Stimulated activated CD4-positive, alpha-beta T cell treated with anti-CD3 and anti-CD28 coated beads, TNF-alpha, amount 100 ng/mL, for 48 hours (primary cell): ENCODE results near the gene RASAL1.
A peak's percentile ranks its signal among the peaks of the same experiment; 100 is the strongest.
"Not testable (repeated sequence)": the region's sequence is repeated elsewhere in the genome, so short reads cannot be mapped to it uniquely, and the experiment has no call there.

Experiments
- DNase-seq, 3 donors: peaks; one replicate each; pipeline ENCODE4 v3.0.0-alpha.2; 2020; ENCODE audit warnings: low read depth in 3 of 3

The RASAL1 gene

DNA sequence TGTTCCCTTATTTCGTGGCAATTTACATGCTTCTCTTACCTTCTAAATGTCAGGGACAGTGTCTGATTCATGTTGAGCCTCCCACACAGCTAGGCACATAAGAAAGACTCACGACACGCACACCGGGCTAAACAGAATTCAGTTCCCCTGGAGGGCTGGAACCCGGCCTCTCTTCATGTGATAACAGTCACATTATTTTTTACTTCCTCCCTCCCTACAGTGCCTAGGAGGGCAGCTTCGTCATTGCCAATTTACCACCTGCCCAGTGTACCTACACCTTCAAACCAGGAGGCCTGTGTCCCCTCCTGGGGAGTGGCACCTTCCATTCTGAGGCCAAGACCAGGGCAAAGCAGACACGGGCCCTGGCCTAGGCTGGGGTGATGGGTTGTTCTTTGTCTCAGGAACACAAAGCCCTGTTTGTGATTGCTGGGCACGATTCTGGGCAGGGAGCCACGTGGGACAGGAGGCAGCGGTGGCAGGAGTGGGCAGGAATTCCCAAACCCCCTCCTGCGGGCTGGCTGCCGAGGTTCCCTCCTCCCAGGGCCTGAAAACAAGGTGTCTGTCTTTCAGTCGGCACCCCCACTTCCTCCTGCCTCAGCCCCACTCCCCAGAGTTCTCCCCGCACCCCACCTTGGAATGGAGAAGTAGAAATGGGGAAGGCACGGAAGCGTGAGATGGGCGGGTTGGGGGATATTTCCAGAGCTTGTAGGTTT is 6.8 kb upstream of the RASAL1 start:
- peak in 2 of 3 donors; percentile 21 to 33 for DNase-seq

DNA sequence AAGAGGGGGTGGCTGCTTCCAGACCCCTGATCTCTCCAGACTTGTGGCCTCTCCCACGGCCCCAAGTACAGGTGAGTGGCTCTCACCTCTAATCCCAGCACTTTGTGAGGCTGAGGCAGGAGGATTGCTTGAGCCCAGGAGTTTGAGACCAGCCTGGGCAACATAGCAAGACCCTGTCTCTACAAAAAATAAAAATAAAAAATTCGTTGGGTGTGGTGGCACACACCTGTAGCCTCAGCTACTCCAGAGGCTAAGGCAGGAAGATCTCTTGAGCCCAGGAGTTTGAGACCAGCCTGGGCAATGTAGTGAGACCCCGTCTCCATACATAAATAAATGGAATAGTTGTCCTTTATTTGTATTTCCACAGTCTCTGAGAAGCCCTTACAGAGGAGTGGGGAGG is 6.2 kb upstream of the RASAL1 start:
- DNase-seq, result not testable (repeated sequence)

GRCh38 chr12:113140706-113141105 is 5.1 kb upstream of the RASAL1 start:
- no peak for DNase-seq

DNA sequence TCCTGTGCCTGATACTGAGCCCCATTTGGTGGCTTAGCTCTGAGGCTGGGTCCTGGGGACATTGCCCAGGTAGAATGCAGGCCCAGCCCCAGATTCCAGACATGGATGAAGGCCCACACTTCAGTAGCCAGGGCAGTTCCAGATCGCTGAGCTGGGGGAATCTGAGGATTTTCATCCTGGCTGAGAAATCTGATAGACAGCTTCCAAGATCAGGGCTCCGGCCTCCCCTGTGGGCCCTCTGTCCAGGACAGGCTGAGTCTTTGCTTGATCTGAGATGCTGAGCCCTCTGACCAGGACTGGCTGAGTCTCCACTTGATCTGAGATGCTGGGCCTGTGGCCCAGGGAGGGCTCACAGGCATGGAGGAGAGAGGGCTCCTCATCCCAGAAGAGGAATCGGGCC is 3.3 kb upstream of the RASAL1 start:
- no peak for DNase-seq

DNA sequence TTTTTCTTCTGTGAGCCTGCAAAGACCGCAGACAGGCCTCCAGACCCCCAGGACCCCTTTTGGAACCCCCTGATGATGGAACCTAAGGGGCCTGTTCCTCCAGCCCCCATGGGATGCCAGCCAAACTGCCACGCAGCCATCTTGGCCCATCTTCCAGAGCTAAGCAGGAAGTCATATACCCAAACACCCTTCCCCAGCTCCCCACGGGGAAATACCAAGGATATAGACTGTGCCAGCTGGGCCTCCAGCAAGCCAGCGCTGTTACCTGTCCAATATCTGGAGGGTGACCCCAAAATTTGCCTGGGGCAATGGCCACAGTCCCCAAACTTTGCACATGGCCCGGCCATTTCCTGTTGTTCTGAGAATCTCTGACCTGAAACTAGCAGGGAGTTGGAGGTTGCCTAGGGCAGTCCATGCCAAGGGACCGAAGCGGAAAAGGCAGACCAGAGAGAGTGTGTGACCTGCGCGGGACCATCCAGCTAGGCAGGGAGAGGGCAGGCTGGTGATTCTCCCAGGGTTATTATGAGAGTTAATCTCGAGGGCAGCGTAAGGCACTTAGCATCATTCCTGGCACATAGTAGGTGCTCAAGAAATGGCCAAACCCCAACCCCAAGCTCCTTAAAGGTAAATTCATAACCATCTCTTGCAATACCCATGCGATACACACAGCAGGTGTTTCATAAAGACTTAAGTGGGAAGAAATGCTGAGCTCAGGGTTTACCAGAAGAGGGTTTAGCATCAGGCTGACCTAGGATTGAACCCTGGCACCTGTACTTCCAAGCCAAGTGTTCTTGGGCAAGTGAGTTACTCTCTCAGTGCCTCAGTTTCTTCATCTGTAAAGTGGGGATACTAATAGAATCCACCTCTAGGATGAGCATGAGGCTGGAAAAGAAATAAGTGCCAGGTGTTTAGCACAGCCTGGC is 2.6 kb upstream of the RASAL1 start:
- no peak for DNase-seq

GRCh38 chr12:113136990-113137511 is 1.5 kb upstream of the RASAL1 start:
- DNase-seq, result no peak

DNA sequence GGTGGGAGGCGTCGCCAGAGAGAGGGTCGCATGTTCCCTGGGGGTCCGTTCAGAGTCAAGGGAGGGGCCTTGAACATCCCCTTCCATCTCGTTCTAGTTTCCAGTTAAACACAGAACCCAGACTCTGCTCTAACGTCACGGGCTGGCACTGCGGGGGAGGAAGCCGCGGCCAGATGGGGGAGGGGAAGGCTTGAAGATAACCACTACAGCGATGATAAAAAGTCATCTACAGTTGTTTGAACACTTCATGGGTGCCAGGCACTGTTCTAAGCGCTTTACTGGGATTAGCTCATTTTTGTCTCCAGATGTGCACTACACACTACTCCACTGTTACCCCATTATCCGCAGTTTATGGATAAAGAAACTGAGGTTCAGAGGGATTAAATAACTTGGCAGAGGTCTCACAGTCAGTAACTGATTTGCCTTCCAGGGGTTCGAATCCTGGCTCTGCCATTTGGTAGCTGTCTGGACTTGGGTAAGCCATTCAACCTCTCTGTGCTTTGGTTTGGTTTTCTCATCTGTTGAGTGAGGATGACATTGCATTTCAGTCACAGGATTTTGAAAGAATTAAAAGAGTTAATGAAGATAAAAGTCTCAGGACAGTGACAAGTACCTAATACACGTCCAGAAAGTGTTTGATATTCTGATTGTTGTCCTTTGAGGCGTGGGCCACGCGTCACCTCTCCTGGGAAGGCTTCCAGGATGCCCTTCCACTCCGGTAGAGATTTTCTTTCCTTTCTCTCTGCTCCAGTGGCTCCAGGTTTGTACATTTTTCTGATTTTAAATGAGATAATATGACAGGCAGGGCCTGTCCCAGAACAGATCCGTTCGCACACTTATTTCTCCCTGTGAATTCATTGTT is 798 bp upstream of the RASAL1 start:
- peak; percentile 36 to 76 (median 66) for DNase-seq

DNA sequence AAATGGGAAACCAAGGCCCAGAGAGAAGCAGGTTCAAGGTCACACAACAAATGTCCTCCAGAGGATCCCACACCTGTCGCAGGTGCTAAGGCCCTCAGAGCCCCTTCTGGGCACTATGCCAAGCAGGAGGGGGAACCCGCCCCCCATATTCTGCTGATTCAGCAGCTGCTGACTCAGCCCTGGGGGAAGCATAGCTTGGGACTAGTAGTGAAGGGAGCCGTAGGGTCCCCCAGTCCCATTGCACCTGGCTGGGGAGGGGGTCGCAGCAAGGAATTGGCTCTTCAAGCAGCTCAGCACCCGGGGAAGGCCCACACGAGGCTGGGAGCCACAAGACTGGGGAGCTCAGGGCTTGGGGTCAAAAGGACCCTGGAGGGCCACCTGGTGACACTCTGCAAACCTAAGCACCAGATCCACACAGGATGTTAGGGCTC is 1.0 kb downstream of the RASAL1 start:
- DNase-seq, result no peak

DNA sequence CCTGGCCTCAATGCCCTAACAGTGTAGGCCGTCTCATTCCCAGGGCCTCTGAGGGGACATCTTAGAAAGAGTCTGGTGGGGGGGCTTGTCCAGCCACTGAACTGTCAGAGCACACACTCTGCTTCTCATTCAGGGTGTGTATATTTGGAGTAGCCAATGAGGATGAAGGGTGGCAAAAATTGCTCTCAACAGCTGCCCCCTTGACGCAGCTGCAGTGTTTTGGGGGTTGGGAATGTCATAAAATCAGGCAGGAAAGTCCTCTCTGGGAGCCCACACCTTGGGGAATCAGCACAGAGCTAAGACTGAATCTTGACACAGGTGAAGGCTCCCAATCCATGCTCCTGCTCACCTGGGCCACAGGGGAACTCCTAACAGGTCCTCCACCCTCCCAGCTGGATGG is 1.5 kb downstream of the RASAL1 start:
- no peak for DNase-seq

DNA sequence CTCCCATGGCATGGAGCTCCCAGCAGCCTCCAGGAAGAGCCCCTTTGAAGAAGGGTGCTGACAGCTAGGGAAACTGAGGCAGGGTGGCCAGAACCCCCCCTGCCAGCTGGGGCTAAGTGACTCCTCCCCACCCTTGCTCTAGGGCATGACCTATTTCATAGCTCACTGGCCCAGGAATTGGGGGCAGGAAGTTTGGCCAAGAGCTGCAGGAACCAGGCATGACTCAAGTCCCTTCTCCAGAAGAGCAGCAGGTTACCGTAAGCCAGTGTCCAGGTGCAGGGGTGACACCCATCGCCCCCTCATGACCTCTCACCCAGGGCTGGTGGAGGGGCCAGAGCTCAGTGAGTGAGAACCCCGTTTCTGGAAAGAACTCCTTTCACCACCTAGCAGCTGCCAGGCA is 1.9 kb downstream of the RASAL1 start:
- no peak for DNase-seq

GRCh38 chr12:113133036-113133435 is 2.5 kb downstream of the RASAL1 start:
- no peak for DNase-seq

GRCh38 chr12:113131556-113131955 is 4.0 kb downstream of the RASAL1 start:
- DNase-seq, result no peak

DNA sequence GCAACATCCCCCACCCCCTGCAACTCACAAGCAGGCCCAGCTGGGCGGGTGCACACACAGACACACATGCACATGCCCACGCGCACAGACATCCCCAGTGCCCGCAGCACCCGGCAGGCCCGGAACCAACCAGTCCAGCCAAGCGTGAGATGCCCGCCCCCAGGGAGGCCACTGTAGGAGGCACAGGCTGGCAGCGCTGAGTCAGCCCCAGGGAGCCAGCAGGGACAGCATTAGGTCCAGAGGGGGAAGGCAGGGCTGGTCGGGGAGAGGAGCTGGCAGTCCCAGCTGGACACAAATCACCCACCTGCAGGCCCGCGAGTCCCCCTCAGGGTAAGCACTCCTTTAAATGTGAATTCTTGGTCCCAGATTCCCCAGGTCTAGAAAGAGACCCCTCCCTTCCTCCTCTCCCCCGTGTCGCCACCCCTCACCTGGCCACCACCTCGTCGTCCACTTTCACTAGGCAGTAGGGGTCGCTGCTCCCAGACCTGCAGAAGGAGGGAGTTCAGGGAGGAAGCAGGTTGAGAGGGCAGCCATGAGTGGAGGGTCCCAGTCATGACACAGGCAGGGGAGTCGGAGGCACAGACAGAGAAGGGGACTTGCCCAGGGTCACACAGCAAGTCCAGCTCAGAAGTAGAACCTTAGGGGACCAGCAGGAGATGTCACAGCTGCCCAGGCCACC is 5.0 kb downstream of the RASAL1 start:
- DNase-seq, result no peak

DNA sequence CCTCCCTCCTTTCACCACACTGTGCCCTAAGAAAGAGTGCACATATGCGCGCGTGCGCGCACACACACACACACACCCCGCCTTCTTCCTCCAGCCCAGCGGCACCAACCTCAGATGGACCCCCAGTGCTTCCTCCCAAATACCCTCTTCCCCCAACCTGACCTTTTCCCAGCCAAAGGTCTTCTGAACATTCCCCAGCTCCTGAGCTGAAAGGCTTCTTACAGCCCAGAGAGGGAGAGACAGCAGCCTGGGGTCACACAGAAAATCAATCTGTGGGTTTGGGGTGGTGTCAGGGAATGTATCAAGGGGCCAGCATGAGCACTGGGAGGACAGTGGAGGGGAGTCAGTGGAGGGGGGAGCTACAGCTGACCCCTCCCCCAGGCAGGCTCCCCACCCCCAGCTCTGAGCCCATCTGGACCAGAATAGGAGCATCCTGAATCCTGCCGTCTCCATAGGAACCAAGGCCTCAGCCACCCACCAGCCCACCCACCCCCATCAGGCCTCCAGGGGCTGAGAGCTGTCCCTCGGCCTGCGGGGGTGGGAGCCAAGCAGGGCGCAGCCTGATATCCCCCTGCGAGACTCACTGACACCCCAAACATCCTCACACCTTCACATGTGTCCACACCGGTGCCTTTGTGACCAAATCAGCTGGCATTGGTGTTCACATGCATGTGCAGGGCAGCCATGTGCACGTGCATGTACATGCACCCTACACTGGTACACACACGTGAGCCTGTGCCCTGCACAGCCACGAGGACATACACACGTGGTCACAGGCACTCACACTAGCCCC is 5.7 kb downstream of the RASAL1 start:
- no peak for DNase-seq

- no peak for DNase-seq
Measured at GRCh38 chr12:113128802-113129663, 6.5 kb downstream of the RASAL1 start.

- DNase-seq, result no peak
Measured at GRCh38 chr12:113127791-113128199, 7.8 kb downstream of the RASAL1 start.

DNA sequence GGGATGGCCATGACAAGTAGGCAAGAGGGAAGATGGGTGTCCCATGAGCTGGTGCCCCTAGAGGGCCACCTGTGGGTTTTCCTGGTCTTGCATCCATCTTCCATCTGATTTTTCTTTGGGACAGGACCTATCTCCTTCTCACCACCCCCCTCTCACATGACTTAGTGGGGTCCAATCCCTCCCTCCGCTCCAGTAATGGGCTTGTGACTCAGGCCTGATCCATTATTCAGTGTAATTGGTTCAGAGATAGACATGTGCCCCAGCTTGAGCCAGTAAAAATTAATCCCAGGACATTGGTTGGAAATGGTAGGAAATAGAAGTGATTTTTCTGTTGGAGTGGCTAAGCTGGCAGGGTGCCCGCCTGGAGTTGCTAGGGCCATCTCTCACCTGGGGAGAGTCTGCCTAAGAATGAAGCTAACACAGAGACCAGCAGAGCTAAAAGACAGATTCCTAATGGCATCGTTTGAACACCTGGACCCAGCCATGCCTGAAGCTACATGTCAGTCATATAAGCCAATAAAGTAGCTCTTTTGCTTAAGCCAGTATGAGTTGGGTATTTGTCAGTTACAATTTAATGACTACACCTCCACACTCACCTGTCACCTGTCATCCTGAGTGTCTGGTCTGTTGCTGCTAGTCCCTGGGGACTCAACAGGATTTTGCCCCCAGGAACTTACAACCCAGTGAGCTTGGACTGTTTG is 14.7 kb downstream of the RASAL1 start:
- no peak for DNase-seq

GRCh38 chr12:113119980-113120669 is 15.4 kb downstream of the RASAL1 start:
- DNase-seq, result no peak
